SW480 (cell line): ENCODE data around the gene MTMR10.

Experiments used
- DNase-seq: peaks from one replicate; pipeline ENCODE4 v3.0.0-alpha.2; 2016; ENCODE audit warnings: low spot score

Gene MTMR10

DNA sequence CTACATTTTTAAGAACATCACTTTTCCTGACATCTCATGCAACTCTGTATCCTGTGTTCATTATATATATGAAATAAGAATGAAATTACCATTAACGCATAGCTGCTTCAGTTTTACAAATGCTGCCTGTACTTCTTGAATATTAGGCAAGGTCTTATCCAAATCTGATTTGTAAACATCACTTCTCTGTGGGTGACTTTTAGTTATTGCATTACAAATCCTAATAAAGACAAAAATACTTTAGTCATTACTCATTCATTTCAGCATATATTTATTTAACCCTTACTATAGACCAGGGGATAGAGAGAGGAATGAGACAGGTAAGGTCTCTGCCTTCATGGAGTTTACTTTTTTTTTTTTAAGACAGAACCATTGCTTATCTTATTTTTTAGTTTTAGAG is 36.8 kb downstream of the MTMR10 start:
- no peak for DNase-seq

DNA sequence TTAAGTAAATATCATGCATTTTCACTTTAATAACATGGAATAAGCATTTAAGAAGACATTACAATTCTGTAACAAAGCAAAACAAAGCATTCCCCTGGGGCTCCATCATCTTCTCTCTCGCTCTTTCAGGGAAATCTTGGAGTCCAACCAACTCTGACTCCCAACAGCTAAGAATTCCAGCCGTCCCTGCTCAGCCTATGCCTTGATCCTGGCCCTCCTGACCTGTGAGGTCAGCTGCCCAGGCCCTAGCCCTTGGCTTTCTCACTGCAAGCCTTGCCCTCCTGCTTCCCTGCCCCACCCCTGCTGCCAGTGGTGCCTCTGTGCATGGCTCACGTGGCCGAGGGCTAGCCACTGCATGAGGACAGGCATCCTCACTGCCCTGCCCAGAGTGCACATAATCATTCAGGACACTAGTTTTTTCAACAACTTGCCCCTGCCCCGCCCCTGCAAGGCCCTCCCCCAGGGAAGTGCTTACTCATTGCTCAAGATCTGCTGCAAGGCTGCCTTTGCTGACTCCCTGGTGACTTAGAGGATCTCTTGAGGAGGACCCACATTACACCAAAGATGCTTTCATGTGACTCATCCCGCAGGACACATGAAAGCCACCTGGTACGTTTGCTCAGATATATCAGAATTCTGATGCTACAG is 37.6 kb downstream of the MTMR10 start:
- peak; percentile 24 for DNase-seq

DNA sequence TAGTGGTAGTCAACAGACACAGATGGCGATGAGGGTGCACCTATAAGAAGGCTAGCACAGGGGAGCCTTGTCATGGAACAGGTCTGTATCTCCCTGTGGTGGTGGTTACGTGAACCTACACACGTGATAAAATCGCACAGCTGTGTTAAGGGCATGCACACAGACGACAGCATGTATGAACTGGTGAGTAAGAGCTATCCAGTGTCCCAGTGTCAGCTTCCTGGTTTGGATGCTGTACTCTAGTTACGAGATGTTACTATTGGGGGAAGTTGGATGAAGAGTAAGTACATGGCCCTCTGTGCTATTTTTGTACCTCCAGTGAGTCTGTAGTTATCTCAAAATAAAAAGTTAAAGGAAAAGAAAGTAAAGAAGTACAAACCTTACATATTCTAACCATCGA is 38.2 kb downstream of the MTMR10 start:
- DNase-seq: no peak

GRCh38 chr15:30943654-30944335 is 47.6 kb downstream of the MTMR10 start:
- no peak for DNase-seq

DNA sequence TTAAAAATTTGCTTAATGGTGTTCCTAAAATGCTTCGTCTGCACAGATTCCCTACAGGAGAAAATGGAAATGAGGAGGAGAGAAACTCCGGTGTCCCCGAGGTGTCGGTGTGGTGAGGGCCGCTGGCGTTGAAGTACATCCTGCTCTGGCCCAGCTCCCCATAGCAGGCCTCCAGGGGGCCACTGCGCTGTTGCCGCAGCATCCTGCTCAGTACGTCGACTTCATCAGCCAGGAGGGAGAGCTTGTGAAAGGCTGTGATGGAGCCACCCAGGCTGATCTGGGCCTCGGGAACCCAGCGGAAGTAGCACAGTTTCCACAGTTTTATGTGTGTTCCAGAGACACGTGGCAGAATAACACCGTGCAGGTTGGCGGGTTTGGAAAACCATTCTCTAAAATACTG is 49.9 kb downstream of the MTMR10 start:
- no peak for DNase-seq

GRCh38 chr15:30940359-30940758 is 51.1 kb downstream of the MTMR10 start:
- peak; percentile 7 for DNase-seq

DNA sequence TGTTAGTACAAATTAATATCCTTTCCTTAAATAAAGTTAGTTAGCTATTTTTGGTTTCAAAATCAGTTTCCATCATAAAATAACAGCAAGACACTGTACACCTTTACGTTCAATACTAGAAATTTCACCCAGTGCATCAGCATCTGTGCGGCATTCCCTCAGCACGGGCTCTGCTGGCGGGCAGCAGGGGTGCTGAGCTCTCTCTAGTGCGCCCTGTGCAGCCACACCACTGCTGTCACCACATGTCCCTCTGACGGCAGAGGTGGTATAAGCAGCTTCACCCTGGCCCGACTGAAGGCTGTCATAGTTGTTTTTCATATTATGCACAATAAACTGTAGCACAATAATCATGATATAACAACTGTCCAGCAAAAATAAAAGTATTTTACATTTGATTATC is 52.3 kb downstream of the MTMR10 start:
- no peak for DNase-seq

- DNase-seq: no peak
Observed at GRCh38 chr15:30933293-30933692, 58.1 kb downstream of the MTMR10 start.

- DNase-seq: no peak
Observed at GRCh38 chr15:30930422-30930821, 61.0 kb downstream of the MTMR10 start.

DNA sequence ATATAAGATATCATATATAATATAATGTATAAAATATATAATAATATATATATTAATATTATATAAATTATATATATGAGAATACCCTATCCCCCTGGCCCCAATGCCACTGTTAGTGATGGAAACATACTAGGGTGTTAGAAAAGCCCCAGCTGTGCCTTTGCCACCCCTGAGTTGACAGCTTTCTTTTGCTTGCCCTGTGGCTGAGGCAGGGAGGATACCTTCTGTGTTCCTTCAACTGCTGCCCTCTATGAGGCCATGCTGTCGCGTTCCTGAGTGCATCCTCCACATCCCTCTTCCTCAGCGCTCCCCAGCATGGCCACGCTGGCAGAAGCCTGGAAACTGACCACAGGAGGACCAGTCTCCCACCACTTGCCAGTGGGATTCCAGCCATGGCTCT is 61.4 kb downstream of the MTMR10 start:
- no peak for DNase-seq

DNA sequence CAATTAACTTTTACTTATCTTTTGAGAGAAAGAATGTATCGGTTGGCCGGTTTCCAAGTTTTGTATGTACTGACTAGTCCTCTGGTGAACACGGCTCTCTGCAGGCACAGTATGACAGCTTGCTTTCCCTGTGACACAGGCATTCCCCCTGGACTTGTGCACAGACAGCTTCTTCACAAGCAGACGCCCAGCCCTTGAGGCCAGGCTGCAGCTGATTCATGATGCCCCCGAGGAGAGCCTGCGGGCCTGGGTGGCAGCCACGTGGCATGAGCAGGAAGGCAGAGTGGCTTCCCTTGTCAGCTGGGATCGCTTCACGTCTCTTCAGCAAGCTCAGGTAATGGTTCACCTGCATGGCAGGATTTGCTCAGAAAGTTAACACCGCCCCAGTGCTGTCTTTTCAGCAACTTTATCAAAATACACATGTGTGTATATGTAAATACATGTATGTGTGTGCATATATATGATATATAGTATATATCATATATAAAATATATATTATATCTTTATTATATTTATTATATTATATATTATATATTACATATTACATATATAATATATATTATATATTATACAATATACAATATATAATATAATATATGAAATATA is 62.3 kb downstream of the MTMR10 start:
- no peak for DNase-seq

DNA sequence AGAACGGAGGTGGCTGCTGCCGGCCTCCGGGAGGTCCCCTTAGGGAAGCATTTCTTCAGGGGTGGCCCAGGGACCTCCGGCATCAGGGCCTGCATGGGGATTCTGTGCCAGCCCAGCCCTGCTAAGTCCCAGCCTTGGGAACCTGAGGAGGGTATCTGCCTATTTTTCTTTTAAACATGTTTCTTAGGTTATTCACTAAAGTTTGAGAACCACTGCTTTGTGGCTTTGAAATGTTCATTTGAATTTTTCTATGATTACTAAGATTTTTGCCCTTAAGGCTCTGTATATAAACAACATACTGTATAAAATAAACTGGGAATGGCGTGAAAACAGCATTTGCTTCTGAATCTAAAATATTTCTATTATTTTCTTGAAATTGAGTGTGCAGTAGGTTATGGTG is 63.4 kb downstream of the MTMR10 start:
- no peak for DNase-seq

DNA sequence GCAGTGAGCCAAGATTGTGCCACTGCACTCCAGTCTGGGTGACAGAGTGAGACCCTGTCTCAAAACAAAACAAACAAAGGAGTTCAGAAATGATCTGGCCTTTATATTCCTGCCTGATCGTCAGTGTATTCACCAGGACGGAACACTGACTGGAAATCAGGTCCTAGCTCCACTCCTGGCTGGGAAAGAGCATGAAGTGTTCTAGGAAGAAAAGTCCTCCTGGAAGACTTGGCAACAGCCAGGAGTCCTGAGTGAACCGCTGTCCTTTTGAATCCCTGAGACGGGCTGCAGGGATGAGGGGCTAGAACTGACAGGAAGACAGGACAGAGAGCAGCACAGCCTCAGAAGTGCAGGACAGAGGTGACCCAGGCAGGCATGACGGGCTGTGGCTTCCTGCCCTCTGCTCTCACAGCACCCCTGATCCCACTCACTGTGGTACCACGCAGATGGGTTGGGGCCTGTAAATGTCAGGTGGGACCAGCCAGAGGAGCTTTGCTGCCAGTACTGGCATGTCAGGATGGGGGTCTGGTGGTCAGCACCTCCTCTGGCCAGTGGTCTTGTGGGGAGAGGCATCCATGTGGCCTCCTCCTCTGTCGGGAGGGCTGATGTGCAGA is 64.2 kb downstream of the MTMR10 start:
- DNase-seq: no peak

DNA sequence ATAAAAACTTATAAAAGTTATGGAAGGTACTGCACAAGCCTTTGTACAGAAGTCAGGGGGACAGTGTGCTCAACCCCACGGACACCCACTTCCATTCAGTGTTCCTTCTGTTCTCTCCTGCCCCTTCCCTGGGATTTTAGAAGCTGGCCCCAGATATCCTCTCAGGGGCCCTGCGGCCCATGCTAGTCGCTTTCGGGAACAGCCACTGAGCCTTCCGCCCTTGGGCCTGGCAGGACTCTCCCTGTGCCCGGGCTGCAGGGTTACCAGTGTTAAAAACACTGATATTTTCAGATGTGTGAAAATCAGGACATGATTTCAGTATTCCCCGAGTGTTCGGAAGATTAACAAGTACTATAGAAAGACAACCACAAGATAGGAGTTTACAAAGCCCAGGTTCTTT is 65.3 kb downstream of the MTMR10 start:
- no peak for DNase-seq

- no peak for DNase-seq
Observed at GRCh38 chr15:30925686-30926085, 65.7 kb downstream of the MTMR10 start.

DNA sequence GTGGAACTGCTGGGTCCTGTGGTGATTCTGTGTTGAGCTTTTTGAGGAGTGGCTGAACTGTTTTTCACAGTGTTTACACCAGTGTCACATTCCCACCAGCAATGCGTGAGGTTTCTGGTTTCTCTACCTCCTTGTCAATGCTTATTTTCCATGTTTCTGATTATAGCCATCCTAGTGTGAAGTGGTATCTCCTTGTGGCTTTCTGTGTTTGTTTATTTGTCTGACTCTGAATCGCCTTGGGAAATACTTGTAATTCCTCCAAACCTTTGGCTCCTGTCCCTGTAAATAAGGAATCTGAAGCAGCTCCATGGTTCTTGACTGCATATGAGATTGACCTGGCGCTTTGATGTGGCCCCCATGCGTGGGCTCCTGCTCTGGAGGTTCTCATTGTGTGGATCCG is 67.1 kb downstream of the MTMR10 start:
- peak; percentile 70 for DNase-seq

- peak; percentile 71 for DNase-seq
Observed at GRCh38 chr15:30923429-30923828, 68.0 kb downstream of the MTMR10 start.

- peak; percentile 90 for DNase-seq
Observed at GRCh38 chr15:30922480-30923311, 68.7 kb downstream of the MTMR10 start.

- no peak for DNase-seq
Observed at GRCh38 chr15:30921781-30922479, 69.5 kb downstream of the MTMR10 start.

- DNase-seq: no peak
Observed at GRCh38 chr15:30921106-30921505, 70.3 kb downstream of the MTMR10 start.

DNA sequence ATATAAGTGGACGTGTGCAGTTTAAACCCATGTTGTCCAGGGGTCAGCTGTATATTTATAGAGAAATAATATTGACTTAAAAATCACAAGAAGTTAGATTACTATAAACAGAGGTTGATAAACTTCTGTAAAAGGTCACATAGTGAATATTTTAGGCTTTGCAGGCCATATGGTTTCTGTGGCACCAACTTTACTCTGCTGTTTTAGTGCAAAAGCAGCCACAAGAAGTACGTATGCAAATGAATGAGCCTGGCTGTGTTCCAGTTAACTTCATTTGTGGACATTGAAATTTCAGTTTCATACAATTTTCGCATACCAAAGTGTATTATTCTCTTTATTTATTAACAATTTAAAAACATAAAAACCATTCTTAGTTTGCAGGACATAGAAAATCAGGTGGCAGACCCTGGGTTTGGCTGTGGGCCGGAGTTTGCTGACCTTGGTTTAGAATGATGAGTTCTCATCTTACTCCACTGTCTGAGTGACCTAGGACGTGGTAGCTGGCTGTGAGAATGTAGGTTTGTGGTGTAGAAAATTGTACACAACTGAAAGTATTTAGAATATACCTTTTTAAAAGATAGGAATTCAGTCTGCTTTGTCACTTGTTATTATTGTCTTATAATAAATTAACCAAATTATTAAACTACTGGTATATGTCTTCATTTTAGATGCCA is 71.4 kb downstream of the MTMR10 start:
- no peak for DNase-seq
